Measurements from ENCODE around the gene GOLM1.

The GOLM1 gene

DNA sequence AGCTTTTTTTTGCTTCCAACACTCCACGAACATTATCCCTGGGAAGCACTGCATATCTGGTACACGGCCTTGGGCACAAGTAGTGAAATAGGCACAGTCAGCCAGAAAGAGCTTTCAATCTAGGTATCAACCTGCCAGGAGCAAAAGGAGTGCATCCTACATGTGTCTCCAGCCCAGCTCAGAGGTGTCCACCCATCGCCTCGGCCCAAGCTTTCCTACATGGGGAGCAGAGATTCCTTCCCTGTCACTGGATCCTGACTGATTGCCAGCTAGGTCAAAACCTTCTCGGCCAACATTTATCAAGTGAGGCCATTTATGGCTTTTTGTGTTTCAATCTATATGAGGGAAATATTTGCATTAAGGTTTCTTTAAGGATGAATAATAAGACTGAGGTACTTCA, 55.8 kb downstream of the GOLM1 start:
- DNase-seq: no peak

DNA sequence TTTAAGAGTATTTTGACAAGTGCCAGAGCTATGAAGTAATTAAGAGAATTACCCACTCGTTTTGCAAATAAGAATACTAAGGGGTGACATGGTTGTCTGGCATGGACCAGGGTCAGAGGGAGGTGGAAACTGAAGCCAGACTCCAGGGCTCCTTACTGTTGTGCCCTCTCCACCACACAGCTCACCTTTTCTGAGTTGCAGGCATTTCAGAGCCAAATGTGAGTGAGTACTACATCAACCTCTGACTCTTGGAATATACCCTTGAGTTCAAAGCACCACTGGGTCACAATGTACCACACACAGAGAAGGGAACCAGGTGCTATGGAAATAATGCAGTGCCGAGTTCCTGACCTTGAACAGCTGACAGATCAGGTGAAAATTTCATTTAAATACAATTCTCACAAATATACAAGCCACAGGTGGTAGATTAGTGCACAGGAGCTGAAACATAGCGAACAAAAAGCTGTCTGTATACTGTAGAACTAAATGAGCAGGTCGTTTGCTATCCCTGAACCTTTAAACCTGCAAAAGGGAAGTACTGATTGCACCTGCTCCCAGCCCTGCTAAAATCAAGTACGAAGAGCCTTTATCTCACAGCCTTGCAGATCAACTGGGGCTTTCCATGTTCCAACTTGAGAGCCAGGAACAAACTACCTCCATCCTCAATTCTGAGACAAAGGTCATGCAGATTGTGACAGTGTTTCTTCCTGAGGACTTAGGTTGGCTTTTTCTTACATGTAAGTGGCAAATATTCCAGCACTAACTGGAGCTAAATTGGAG, 57.0 kb downstream of the GOLM1 start:
- DNase-seq: no peak

DNA sequence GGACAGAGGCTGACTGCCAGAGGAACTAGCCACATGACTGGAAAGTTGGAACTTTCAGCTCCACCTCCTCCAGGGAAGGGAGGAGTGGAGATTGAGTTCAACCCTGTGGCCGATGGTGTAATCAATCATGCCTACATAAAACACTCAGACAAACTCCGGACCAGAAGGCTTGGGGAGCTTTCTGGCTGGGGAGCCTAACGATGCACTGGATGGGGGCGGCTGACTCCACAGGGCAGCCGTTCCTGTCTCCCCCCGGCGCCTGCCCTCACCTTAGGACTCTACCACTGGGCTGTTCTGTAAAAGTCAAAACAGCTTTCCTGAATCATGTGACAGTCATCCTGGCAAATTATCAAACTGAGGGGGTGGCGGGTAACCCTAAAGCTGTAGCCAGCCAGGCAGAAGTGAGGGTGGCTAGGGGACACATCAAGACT, 58.0 kb downstream of the GOLM1 start:
- DNase-seq: no peak

DNA sequence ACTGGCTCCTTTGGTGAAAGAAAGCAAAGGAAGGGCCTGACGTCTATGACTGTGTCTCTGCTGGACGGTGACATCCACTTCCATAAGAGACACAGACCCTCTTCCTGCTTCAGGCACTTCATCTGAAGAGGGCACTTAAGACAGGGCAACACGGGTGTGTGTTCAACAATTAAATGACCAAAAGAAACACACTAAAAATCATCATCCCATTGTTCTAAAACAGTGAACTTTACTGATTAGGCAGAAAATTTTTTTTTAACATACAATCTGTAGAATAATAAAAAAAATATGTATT, 58.5 kb downstream of the GOLM1 start:
- no peak for DNase-seq

DNA sequence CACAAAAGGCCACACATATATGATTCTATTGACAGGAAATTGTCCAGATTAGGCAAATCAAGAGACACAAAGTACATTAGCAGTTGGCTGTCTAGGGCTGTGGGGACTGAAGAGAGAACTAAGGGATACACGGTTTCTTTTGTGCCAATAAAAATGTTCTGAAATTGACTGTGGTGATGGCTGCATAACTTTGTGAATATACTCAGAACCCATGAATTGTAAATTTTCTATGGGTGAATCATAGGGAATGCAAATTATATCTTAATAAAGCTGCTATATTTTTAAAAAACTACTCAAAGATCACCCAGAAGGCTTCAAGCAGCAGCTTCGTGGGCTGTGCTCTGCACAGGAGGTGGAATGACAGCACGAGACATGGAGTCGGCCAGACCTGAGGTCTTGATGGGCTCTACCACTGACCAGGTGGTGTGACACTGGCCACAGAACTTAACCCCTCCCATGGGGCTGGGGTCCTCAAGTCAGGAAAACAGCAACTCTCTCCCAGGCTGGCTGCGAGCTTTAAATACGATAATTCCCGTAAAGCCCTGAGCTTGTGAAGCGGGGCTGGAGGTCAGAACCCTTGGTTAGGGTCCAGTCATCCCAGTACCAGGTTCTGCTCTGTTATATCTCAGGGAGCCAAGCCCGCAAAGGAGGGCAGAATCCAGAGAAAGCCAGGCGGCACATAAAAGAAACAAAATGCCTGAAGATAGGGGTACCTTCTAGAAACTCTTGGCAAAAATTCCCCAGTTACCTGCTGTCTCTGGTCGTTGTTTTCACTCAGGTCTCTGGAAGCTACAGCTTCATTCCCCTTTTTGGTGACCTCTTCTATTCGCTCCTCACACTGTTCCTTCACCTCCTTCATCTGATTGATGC, 59.1 kb downstream of the GOLM1 start:
- no peak for DNase-seq

DNA sequence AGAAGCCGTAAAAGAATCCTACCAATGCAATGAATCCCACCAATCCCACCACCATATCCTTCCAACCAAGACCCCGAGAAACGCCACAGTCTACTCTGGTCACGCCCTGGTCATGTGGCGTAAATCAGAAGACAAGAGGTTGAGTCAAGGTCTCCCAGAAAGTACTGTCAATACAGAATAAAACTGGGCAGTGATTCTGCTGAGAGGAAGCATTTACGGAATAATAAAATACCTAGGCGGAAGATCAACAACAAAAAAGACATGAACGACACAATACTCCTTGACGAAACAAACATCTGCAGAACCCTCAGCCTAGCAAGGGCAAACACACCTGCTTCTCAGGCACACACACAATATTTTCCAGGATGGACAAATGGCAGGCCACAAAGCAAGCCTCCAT, 62.8 kb downstream of the GOLM1 start:
- peak; percentile 2 to 36 for DNase-seq

DNA sequence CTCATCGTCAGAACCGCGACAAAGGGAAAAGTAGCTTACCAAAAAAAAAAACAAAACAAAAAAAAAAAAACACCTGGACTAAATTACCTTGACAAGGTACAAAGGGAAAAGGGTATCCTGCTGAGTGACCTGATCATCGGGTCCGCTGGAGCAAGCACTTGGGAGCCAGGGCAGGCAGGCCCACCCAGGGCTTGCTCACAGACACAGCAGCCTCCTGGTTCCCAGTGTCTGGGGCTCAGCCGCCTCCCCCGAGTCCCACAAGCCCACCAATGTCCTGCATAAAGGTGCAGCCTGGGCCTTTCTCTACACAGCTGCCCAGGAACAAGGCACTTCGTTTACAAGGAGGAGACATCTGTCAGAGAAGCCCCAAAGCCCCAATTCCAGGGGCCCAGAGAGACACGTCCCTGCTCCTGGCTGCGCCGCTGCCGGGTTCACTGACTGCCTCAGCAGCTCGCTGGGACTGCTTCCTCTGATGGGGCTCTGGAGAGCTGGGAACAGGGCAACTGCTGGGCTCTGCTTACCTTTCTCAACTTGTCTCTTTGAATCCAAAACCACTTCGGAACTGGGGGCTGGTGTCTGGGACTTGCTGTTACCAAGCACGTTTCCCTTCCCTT, 63.4 kb downstream of the GOLM1 start:
- DNase-seq: peak; percentile 6 to 31

DNA sequence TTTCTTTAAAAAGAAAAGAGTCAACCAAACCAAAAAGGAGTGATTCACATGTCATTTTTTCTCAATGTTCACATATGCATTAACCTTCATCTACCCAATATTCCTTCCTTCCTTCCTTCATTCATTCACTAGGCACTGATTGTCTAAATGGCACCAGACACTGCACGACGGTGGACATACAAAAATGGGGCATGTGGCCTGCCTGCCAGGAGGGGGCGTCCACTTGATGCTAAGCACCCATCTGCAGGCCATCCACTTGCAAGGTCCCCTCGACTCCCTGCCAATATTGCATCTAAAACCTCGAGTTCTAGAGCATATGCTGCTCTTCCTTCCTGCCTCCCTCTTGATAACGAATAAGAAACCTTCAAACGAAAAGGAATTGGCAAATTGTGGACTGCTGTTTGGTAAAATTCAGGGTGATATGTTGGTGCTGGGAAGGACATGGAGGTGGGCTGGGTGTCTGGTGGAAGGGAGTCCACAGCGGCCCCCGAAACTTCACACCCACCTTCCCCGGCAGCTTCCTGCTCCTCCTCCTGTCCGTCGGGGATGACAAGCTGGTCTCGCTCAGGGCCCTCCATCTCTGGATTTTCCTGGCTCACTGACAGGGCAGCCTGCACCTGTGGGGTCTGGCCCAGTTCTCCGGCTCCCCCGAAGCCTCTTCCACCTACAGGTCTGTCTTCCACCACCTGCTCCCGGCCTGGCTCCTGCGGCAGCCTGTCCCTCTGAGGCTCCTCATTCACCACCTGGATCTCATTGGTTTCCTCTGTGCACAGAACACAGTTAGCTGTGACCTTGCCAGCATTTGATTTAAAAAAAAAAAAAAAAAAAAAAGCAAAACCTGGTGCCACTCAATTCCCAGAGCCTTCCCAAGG, 64.3 kb downstream of the GOLM1 start:
- peak; percentile 47 to 57 for DNase-seq

DNA sequence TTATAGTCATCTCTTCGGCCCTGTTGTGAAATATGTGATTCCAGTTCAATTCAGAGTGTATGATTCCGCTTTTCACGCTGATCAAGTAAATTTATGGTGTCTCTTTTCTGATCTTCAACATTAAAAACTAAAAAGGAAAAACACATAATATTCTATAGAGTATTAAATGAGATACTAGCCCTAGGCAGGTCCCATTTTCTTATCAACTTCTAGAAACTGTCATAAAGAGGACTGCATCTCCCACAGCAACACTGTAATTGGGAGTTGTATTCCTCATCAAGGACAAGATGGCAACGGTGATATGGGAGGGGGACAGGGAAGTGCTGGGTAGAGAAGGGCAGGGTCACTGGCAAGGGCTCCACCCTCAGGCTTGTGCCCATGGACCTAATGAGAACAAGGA, 71.6 kb downstream of the GOLM1 start:
- DNase-seq: no peak

DNA sequence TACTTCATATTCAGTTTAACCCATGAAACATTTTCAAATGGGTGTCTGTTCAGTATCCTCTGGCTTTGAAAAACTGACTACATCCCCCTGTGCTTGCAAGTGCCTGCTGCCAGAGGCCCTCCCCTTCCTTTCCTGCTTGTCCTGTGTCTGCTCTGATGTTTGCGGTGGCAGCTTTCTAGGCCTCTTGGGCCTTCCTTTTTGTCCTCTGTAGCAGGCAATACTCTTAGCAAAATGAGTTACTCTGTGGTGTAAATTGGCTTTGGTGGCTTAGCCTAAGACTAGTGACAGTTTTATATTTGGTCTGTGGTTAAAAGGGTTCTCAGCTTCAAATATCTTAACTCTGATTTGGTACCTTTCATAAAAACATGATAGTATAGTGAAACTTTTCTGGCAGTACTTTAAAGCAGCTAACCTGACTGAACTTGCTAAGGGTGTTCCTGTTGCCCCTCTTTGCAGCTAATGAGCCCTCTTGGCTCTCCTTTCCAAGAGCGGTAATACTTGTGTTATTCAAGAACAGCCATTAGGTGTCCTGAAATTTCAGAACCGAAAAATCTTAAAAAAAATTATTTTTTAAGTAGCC, 76.6 kb downstream of the GOLM1 start:
- DNase-seq: no peak

DNA sequence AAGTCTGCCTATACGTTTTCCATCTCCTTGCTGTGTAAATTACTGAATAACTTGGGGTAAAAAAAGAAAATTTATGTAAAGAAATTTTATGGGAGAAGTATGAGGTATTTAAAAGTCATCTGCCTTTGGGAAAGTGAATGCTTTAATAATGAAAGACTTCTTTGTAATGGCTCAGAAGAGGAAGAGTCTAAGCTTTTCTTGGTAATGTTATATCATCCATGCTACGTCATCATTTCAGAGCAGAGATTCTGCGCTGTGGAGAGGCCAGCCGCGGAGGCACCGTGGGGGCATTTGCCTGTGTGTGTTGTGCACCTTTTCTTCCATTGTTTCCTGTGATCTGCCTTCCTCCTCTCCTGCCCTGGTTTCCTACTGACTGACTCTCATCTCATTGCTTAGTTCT, 78.2 kb downstream of the GOLM1 start:
- DNase-seq: no peak

DNA sequence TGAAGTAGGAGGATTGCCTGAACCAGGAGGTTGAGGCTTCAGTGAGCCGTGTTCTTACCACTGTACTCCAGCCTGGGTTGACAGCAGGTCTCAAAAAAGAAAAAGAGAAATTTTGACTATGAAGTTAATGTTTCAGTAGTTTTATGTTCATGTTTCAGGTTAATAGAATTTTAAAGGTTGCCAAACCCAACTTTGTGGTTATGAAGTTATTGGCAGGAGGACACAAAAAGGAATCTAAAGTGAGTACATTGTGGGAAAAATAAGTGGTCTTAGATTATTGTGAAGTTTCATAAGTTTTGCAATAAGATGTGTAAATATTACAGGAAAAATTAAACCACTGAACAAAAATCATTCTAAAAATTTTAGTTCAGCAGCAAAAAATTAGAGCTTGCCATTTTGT, 78.6 kb downstream of the GOLM1 start:
- DNase-seq: no peak

DNA sequence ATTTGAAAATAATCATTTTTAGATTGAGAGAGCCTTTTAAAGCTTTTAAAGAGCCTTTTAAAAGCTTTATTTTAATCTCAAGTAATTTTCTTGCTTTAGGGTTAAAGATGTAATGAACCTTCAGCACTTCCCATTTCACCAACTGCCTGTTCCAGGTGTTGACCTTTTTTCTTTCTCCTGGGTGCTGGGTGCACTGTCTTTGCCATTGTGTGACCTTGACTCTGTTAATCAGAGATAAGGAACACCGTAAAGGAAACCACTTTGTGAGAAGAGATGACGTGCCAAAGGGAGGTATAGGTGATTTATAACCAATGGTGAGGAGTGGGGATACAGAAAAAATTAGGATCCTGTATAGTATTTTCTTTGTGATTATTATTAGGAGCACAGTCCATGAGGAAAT, 90.2 kb downstream of the GOLM1 start:
- no peak for DNase-seq

DNA sequence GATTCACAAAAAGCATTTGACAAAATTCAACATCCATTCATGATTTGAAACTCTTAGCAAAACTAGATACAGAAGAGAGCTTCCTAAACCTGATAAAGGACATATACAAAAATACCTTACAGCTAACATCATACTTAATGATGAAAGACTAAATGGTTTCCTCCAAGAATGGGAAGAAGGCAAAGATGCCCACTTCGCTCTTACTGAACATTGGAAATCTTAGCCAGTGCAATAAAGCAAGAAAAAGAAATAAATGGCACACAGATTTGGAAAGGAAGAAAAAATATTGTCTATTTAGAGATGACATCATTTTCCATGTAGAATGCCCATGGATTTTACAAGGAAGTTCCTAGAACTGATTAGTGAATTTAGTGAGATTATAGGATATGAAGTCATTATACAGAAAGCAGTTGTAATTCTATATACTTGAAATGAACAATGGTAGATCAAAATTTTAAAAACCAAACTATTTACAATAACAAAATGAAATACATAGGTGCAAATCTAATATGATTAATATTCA, 94.0 kb downstream of the GOLM1 start:
- DNase-seq: no peak

DNA sequence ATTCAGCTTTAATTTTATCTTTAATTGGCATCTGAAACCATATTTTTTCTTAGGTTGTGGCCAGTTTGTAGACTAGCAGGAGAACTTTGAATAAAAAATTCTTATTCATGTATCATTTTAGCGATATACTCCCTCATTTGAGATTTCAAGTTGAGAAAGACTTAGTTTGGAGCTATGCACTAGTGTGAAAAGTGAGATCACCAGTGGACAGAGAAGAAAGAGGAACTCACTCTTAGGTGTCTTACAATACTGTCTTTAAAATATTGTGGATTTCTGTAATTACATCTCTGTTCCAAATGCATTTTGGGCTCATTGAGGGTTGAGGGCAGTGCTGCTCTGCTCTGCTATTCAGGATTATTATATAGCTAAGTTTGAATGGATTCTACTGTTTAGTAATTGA, 103.8 kb downstream of the GOLM1 start:
- DNase-seq: no peak

DNA sequence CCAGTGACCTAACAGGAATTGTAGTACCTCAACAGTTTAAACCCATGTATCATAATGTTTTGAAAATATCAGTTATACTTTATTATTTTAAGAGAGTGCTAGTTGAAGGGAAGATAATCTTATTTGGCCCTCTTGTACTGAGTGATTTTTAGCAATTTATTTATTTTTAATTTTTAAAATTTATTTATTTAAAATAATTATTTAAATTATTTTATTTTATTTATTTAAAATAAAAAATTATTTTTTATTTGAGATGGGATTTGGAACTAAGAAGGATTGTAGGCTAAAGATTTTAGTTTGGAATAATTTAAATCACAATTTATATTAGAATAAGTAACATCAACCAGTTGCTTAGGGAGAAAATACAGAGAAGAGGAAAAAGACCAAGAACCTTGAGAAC, 104.3 kb downstream of the GOLM1 start:
- no peak for DNase-seq

DNA sequence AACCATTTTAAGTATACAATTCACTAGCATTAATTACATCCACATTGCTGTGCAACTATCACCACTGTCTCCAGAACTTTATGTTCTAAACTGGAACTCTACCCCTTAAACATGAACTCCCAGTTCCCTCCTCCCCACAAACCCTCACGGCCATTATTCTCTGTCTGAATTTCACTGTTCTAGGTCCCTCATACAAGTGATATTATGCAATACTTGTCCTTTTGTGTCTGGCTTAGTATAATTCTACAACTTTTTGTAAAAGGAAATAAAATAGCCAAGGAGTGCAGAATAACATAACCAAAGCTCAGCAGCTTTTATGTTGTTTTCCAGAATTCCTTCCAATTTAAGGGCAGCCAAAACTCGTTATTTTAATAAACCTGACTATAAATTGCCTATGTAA, 105.2 kb downstream of the GOLM1 start:
- no peak for DNase-seq

DNA sequence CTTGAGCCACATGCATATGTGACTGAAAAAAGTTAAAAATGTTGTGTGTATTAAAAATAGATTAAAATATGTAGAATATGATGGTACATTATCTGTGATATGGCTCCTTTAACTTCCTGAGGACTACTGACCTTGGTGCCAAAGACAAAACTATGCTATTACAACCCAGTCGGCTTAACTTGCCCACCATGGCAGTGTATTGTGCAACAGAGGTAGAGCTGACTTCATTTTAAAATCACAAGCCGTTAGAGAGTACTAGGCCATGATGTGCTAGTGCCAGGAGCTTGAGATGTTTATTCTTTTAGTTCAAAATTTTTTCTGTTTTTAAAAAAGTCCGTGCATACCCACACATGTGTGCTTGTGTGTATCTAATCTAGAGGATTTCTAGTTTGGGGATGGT, 112.1 kb downstream of the GOLM1 start:
- no peak for DNase-seq

DNA sequence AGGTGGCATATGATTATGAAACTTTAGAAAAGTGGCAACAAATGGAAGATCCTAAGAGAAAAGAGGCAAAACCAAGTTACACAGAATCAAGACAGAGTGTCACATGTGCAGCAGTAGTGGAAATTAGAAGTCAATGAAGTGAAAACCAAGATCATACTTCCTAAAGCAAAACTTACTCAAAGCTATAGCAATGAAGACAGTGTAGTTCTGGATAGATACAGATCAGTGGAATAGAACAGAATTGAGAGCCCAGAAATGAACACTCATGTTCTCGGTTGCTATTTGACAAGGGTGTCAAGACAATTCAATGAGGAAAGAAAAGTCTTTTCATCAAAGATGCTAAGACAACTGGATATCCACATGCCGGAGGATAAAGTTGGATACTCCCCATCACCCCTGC, 114.9 kb downstream of the GOLM1 start:
- DNase-seq: no peak

DNA sequence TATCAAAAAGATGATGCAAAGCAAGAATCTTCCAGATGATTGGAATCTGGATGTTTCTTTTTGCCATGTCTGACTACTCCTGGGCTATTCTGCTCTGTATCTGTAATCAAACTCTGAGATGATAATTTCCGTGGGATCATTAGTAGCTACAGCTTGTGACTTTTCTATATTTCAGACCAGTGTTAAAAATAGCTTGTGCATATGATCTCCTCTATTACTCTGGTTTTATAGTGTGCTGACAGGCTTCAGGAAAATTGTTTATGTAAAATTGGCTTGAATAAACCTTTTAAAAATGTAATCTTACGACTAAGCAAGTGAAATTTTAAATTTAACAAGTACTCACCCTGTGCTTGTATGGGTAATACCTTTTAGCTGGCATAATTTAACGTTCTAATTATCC, 118.0 kb downstream of the GOLM1 start:
- DNase-seq: no peak

DNA sequence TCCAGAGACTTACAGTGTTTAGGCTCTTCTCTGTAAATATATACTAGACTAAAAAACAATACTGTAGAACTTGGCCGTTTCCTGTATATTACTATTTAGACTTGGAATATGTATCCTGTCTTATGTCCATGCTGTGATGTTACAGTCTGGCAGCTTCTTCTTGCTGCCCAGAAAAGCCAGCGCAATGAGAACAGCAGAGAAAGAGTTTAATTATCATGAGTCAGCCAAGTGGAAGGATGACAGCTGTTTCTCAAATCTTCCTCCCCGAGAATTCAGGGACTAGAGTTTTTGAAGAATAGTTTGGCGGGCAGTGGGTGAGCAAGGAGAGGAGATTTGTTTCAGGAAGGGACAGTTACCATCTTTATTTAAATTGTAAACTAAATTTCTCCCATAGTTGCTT, 120.9 kb downstream of the GOLM1 start:
- DNase-seq: no peak

Data from NCI-H2081 (cell line).